HG02852 (cell line): ENCODE results near the gene ATP7A.
A peak's percentile ranks its signal among the peaks of the same experiment; 100 is the strongest.
"Not testable (repeated sequence)": the region's sequence is repeated elsewhere in the genome, so short reads cannot be mapped to it uniquely, and the experiment has no call there.

Experiments
- ATAC-seq: cut with Tn5 transposase; IDR thresholded peaks from one replicate; pipeline ENCODE4 v1.9.1; 2021; ENCODE audit warnings: mild to moderate bottlenecking, moderate library complexity; ENCODE audit not compliant: unreplicated experiment

The ATP7A gene

GRCh38 chrX:77910108-77910840 lies at the start of gene ATP7A:
Gene ATP7A, plus strand, starts transcription at chrX:77910693. Its CDS starts 60,949 bp downstream, at chrX:77971642.
- peak; percentile 90 for ATAC-seq

GRCh38 chrX:77875372-77875771 lies 35.1 kb upstream of the ATP7A start:
- no peak for ATAC-seq

- ATAC-seq, result not testable (repeated sequence)
These were observed 29.1 kb upstream of the ATP7A start for GRCh38 chrX:77881418-77881817.

GRCh38 chrX:77892887-77893286 lies 17.6 kb upstream of the ATP7A start:
- ATAC-seq, result no peak

GRCh38 chrX:77893713-77894112 lies 16.8 kb upstream of the ATP7A start:
- ATAC-seq, result no peak

- peak; percentile 88 for ATAC-seq
These were observed 15.3 kb upstream of the ATP7A start, which contains the start of gene MAGT1 for GRCh38 chrX:77894921-77895886. Gene MAGT1, minus strand, starts transcription at chrX:77895435. Its CDS starts 25 bp downstream, at chrX:77895410.

- peak; percentile 49 for ATAC-seq
These were observed 11.2 kb upstream of the ATP7A start, which contains the start of gene COX7B for GRCh38 chrX:77899081-77899828. Gene COX7B, plus strand, starts transcription at chrX:77899468. Its CDS starts 86 bp downstream, at chrX:77899554.

- ATAC-seq, result no peak
These were observed 9.8 kb upstream of the ATP7A start for GRCh38 chrX:77900688-77901087.

GRCh38 chrX:77901506-77901905 lies 9.0 kb upstream of the ATP7A start:
- ATAC-seq, result no peak

- ATAC-seq, result peak; percentile 61
These were observed 6.9 kb downstream of the ATP7A start for GRCh38 chrX:77917294-77917933.

GRCh38 chrX:77918568-77918967 lies 8.1 kb downstream of the ATP7A start:
- no peak for ATAC-seq

GRCh38 chrX:77919370-77919769 lies 8.9 kb downstream of the ATP7A start:
- ATAC-seq, result not testable (repeated sequence)

- ATAC-seq, result no peak
These were observed 12.3 kb downstream of the ATP7A start for GRCh38 chrX:77922787-77923186.

GRCh38 chrX:77924320-77924859 lies 13.9 kb downstream of the ATP7A start:
- ATAC-seq, result no peak

GRCh38 chrX:77925764-77926163 lies 15.3 kb downstream of the ATP7A start:
- no peak for ATAC-seq

GRCh38 chrX:77930581-77930980 lies 20.1 kb downstream of the ATP7A start:
- no peak for ATAC-seq

- no peak for ATAC-seq
These were observed 25.4 kb downstream of the ATP7A start for GRCh38 chrX:77935886-77936285.

GRCh38 chrX:77936299-77936698 lies 25.8 kb downstream of the ATP7A start:
- ATAC-seq, result no peak

- no peak for ATAC-seq
These were observed 26.8 kb downstream of the ATP7A start for GRCh38 chrX:77937291-77937690.

- ATAC-seq, result no peak
These were observed 27.7 kb downstream of the ATP7A start for GRCh38 chrX:77938083-77938680.
